IPS-15b (cell line): Measurements from ENCODE around the gene ASPHD1.

Experiments
- H3K27me3 ChIP-seq: one replicate; pipeline ENCODE4 v1.6.1; 2013; ENCODE audit warnings: low read length; ENCODE audit not compliant: control insufficient read depth, insufficient read depth
- H3K36me3 ChIP-seq: one replicate; pipeline ENCODE4 v1.6.1; 2013; ENCODE audit warnings: low read length; ENCODE audit not compliant: control insufficient read depth, insufficient read depth
- H3K4me1 ChIP-seq: one replicate; pipeline ENCODE4 v1.6.1; 2013; ENCODE audit warnings: mild to moderate bottlenecking, low read length; ENCODE audit not compliant: control insufficient read depth, insufficient read depth
- H3K4me3 ChIP-seq: one replicate; pipeline ENCODE4 v1.5.1; 2013; ENCODE audit warnings: low read depth, low read length
- H3K9ac ChIP-seq: one replicate; pipeline ENCODE4 v1.6.1; 2013; ENCODE audit warnings: low read depth, mild to moderate bottlenecking, low read length
- H3K9me3 ChIP-seq: one replicate; pipeline ENCODE4 v1.6.1; 2013; ENCODE audit warnings: mild to moderate bottlenecking, low read length; ENCODE audit not compliant: control insufficient read depth, insufficient read depth

Gene ASPHD1, protein sequence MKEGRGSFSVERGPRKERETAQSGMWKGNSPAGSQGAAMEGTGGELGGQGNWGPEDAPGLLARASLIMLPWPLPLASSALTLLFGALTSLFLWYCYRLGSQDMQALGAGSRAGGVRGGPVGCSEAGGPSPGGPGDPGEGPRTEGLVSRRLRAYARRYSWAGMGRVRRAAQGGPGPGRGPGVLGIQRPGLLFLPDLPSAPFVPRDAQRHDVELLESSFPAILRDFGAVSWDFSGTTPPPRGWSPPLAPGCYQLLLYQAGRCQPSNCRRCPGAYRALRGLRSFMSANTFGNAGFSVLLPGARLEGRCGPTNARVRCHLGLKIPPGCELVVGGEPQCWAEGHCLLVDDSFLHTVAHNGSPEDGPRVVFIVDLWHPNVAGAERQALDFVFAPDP

GRCh38 chr16:29900102-29900887 is at the start of gene ASPHD1:
Gene ASPHD1, plus strand, starts transcription at chr16:29900488. Its CDS starts 484 bp downstream, at chr16:29900972.
- Histone ChIP-seq H3K9ac (peak within 1 kb of the TSS; percentile 77), H3K36me3 (peaks cover 11% of the 10 kb centered on the region), H3K9me3 (no peaks in the 10 kb centered on the region), H3K4me3 (peak within 1 kb of the TSS; percentile 92), H3K4me1 (no peaks in the 10 kb centered on the region), H3K27me3 (no peaks in the 10 kb centered on the region)

- H3K4me1 ChIP-seq, result no peaks in the 10 kb centered on the region
- H3K9me3 ChIP-seq, result no peaks in the 10 kb centered on the region
- H3K36me3 ChIP-seq, result no peaks in the 10 kb centered on the region
- H3K4me3 ChIP-seq, result no peak overlapping the region
- no peak overlapping the region for H3K9ac ChIP-seq
- H3K27me3 ChIP-seq, result no peaks in the 10 kb centered on the region
Measured at GRCh38 chr16:29850998-29851397, 49.3 kb upstream of the ASPHD1 start.

DNA sequence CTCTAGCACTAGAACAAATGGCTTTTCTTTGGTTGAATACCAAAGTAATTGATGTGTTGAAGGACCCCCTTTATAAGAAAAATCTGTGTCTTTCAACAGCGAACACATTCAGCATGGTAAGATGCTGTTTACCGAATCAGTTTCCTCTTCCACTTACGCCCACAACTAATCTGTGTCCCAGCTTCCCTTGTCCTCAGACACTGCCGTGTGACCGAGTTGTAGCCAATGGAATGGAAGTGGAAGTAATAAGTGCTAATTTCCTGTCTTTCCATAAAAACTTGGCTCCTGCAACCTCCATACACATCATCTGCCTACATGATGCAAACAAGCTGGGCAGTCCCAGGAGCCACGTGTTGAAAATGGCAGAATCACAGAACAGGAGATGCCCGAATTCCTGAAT is 47.6 kb upstream of the ASPHD1 start:
- Histone ChIP-seq H3K9ac (no peak overlapping the region), H3K4me1 (no peaks in the 10 kb centered on the region), H3K9me3 (no peaks in the 10 kb centered on the region), H3K27me3 (no peaks in the 10 kb centered on the region), H3K4me3 (no peak overlapping the region), H3K36me3 (no peaks in the 10 kb centered on the region)

- Histone ChIP-seq H3K36me3 (peaks cover 4% of the 10 kb centered on the region), H3K4me3 (no peak overlapping the region), H3K9ac (no peak overlapping the region), H3K9me3 (no peaks in the 10 kb centered on the region), H3K4me1 (no peaks in the 10 kb centered on the region), H3K27me3 (no peaks in the 10 kb centered on the region)
Measured at GRCh38 chr16:29854520-29855100, 45.7 kb upstream of the ASPHD1 start.

DNA sequence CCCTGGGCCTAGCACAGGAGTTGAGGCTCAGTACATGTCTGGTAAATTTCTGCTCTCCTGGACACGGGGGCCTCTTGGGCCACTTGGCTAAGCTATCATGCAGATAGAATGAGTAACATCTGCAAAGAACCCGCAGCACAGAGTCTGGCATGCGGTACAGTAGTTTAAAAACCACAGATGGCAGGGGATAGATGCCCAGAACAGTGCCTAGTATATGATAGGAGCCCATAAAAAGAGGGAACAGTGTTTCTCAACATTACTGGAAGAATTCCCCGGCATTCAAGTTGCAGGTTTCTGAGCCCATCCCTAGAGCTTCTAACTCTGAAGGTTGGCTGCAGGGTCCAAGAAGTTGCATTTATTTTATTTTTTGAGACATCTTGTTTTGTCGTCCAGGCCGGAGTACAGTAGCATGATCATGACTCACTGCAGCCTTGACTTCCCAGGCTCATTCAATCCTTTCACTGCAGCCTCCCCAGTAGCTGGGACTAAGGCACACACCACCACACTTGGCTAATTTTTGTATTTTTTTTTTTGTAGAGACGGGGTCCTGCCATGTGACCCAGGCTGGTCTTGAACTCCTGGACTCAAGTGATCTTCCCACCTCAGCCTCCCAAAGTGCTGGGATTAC is 43.0 kb upstream of the ASPHD1 start:
- no peak overlapping the region for H3K4me3 ChIP-seq
- H3K9me3 ChIP-seq, result no peaks in the 10 kb centered on the region
- no peaks in the 10 kb centered on the region for H3K27me3 ChIP-seq
- H3K4me1 ChIP-seq, result no peaks in the 10 kb centered on the region
- H3K36me3 ChIP-seq, result peaks cover 13% of the 10 kb centered on the region
- H3K9ac ChIP-seq, result no peak overlapping the region

- Histone ChIP-seq H3K9ac (no peak overlapping the region), H3K4me1 (no peaks in the 10 kb centered on the region), H3K9me3 (no peaks in the 10 kb centered on the region), H3K4me3 (no peak overlapping the region), H3K27me3 (no peaks in the 10 kb centered on the region), H3K36me3 (peaks cover 13% of the 10 kb centered on the region)
Measured at GRCh38 chr16:29858149-29858849, 42.0 kb upstream of the ASPHD1 start.

DNA sequence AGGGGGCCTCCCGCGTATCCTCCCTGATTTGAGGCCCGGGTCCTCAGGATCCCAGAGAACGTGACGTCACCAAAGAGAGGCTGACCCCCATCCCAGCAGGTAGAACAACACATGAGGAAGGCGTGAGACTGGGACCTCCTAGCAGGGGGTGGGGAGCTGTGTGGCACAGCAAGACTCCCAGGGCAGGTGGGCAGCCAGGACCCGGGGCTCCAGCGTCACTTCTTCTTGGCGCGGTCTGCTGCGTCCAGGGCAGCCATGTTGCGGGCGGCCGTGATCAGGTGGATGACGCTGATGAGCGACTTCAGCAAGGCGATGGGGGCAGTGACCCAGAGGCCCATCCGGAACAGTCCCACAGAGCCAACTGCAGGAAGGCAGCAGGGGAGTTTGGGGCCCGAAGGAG is 41.3 kb upstream of the ASPHD1 start:
- no peak overlapping the region for H3K4me3 ChIP-seq
- no peaks in the 10 kb centered on the region for H3K9me3 ChIP-seq
- H3K27me3 ChIP-seq, result no peaks in the 10 kb centered on the region
- peaks cover 3% of the 10 kb centered on the region for H3K4me1 ChIP-seq
- peaks cover 13% of the 10 kb centered on the region for H3K36me3 ChIP-seq
- H3K9ac ChIP-seq, result no peak overlapping the region

DNA sequence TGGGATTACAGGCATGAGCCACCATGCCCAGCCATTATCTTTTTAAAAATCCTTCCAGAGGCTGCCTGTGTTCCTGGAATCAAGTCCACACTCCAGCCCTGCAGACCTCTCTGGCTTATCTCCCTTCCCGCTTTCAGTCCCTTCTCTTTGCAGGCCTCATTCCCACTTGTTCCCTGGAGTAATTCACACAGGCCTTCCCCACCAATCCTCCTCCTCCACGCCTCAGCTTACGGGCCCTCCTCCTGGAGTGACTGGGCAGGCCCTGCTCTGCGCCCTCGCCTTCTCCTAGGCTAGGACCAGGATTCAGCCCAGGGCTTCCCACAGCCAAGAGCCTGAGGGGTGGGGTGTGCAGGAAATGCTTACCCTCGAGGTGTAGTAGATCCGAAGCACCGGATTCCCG is 40.1 kb upstream of the ASPHD1 start:
- H3K4me1 ChIP-seq, result peaks cover 3% of the 10 kb centered on the region
- no peak overlapping the region for H3K9ac ChIP-seq
- H3K27me3 ChIP-seq, result no peaks in the 10 kb centered on the region
- H3K9me3 ChIP-seq, result no peaks in the 10 kb centered on the region
- H3K4me3 ChIP-seq, result no peak overlapping the region
- peaks cover 13% of the 10 kb centered on the region for H3K36me3 ChIP-seq

- Histone ChIP-seq H3K9me3 (no peaks in the 10 kb centered on the region), H3K4me1 (peaks cover 3% of the 10 kb centered on the region), H3K27me3 (no peaks in the 10 kb centered on the region)
Measured at GRCh38 chr16:29862383-29862883, 37.9 kb upstream of the ASPHD1 start.

DNA sequence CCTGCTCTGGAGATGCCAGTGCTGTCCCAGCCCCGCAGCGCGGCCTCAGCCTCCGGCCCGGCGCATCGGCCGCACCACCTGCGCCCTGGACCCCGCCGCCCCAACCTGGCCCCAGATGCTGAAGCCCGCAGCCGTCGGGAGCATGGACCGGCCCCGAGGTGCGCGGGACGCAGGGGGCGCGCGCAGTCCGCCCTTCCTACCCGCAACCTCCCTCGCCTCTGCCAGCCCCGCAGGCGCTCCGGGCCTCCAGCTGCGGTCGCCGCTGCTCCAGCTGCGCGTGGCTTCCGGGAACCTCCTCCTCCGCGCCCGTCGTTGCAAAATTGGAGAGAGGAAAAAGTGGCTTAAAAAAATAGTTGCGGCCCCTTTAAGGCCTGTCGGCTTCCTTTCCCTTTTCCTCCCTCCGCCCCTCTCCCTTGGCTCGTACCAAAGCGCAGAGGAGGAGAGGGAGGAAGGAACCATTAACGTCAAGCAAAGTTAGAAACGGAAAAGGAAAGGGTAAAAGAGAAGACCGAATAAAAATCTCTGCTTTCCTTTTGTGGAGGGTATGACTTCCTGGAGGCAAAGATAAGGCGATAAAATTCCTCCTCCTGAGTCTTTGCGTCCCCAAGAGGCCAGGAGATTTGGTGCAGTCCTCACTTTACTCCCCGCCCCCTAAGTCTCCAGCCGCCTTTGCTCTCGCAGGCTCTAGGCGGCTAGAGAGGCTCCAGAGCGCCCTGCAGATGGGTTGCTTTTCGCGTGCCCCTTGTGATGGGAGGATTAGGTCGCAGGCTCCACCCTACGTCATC is 37.2 kb upstream of the ASPHD1 start, which contains the start of gene CDIPT:
Gene CDIPT, minus strand, starts transcription at position 343 of the 785 bp plus-strand sequence. CDS start 369 bp downstream, outside the sequence.
- Histone ChIP-seq H3K36me3 (peaks cover 13% of the 10 kb centered on the region), H3K9ac (peak within 1 kb of the TSS; percentile 98), H3K27me3 (no peaks in the 10 kb centered on the region), H3K9me3 (no peaks in the 10 kb centered on the region), H3K4me1 (peaks cover 3% of the 10 kb centered on the region), H3K4me3 (peak within 1 kb of the TSS; percentile 89)

More at GRCh38 chr16:29862383-29862883, 37.9 kb upstream of the ASPHD1 start:
- Histone ChIP-seq H3K4me3 (peak overlapping the region; percentile 89), H3K9ac (peak overlapping the region; percentile 98), H3K36me3 (peaks cover 13% of the 10 kb centered on the region)
